H1 (cell line): ENCODE data around the gene BAG2. TPM values are rescaled to one million over a fixed set of nuclear protein-coding genes. Genes with fewer than 3 reads are reported as not detected.

Experiments used
- CTCF ChIA-PET: fragments of 300-600 bp; sonication (Branson Sonifier 250); formaldehyde crosslinking; loops from one replicate; lab custom pipeline; 2021; ENCODE audit not compliant: partially characterized antibody; lab: Charles Lee
- POLR2A ChIA-PET: fragments of 300-600 bp; sonication (Branson Sonifier 250); formaldehyde crosslinking; loops from one replicate; lab custom pipeline; 2021; ENCODE audit warnings: inconsistent platforms; ENCODE audit not compliant: partially characterized antibody; lab: Charles Lee
- DNase-seq, 2 experiments: peaks; one replicate each; pipeline versions ENCODE4 v3.0.0 to v3.0.0-alpha.2; 2010 to 2022; ENCODE audit warnings: low spot score in 2 of 2, low read depth in 1 of 2, mixed read lengths in 1 of 2
- FAIRE-seq: peaks from 2 replicates; lab custom pipeline; 2011; peaks lifted over from hg19 to GRCh38; lab: Jason Lieb, UNC
- H2AFZ ChIP-seq: 2 replicates; pipeline ENCODE4 v1.8.1; 2012; ENCODE audit warnings: low read length, inconsistent platforms
- H2AK5ac ChIP-seq: 2 replicates; pipeline ENCODE4 v1.6.1; 2013; ENCODE audit warnings: low read depth, low read length
- H2BK120ac ChIP-seq: replicated peaks from 2 replicates; pipeline ENCODE3; 2013; ENCODE audit warnings: low read depth, low read length, inconsistent platforms
- H2BK12ac ChIP-seq: 2 replicates; pipeline ENCODE4 v1.6.1; 2013; ENCODE audit warnings: low read depth, low read length
- H2BK15ac ChIP-seq: 2 replicates; pipeline ENCODE4 v1.6.1; 2013; ENCODE audit warnings: low read length
- H2BK20ac ChIP-seq: 2 replicates; pipeline ENCODE4 v1.6.1; 2013; ENCODE audit warnings: low read length
- H2BK5ac ChIP-seq: 2 replicates; pipeline ENCODE4 v1.6.1; 2013; ENCODE audit warnings: low read depth, low read length
- H3K14ac ChIP-seq: 2 replicates; pipeline ENCODE4 v1.6.1; 2013; ENCODE audit warnings: inconsistent platforms; ENCODE audit not compliant: insufficient read length
- H3K18ac ChIP-seq: 2 replicates; pipeline ENCODE4 v1.6.1; 2013; ENCODE audit warnings: low read length; ENCODE audit errors: extremely low read depth
- H3K23ac ChIP-seq: 2 replicates; pipeline ENCODE4 v1.6.1; 2013; ENCODE audit warnings: inconsistent platforms; ENCODE audit not compliant: insufficient read length
- H3K23me2 ChIP-seq: 2 replicates; pipeline ENCODE4 v1.6.1; 2013; ENCODE audit warnings: low read depth, low read length
- H3K27ac ChIP-seq: 2 replicates; pipeline ENCODE4 v1.6.1; 2011; ENCODE audit warnings: low read depth, low read length, inconsistent platforms
- H3K27me3 ChIP-seq, 4 experiments: replicated peaks in 1 of 4; 1 replicate in 1 of 4; 2 replicates in 3 of 4; pipeline versions ENCODE4 v1.6.1 to v1.8.1; 2011 to 2013; ENCODE audit warnings: low read length in 3 of 4, mild to moderate bottlenecking in 3 of 4, inconsistent platforms in 2 of 4, mixed read lengths in 2 of 4, moderate library complexity in 1 of 4; ENCODE audit not compliant: control insufficient read depth in 3 of 4, insufficient read depth in 3 of 4; ENCODE audit errors: extremely low read depth in 1 of 4
- H3K36me3 ChIP-seq, 4 experiments: 2 replicates each; pipeline versions ENCODE4 v1.6.1 to v1.8.1; 2011 to 2013; ENCODE audit warnings: mild to moderate bottlenecking in 4 of 4, low read length in 3 of 4, moderate library complexity in 2 of 4, control low read depth in 1 of 4, inconsistent platforms in 1 of 4; ENCODE audit not compliant: insufficient read depth in 4 of 4, control insufficient read depth in 2 of 4
- H3K4ac ChIP-seq: replicated peaks from 2 replicates; pipeline ENCODE3; 2013; ENCODE audit warnings: low read length, low read depth, mixed read lengths, inconsistent platforms; ENCODE audit not compliant: insufficient read length
- H3K4me1 ChIP-seq, 4 experiments: replicated peaks in 1 of 4; 1 replicate in 1 of 4; 2 replicates in 3 of 4; pipeline versions ENCODE4 v1.6.1 to v1.8.1; 2011 to 2013; ENCODE audit warnings: low read length in 3 of 4, inconsistent platforms in 2 of 4, mixed read lengths in 1 of 4; ENCODE audit not compliant: insufficient read depth in 4 of 4, control insufficient read depth in 3 of 4
- H3K4me2 ChIP-seq, 2 experiments: 2 replicates each; pipeline versions ENCODE4 v1.6.1 to v1.8.1; 2011 to 2013; ENCODE audit warnings: low read depth in 2 of 2, low read length in 2 of 2, control low read depth in 1 of 2, inconsistent platforms in 1 of 2, mild to moderate bottlenecking in 1 of 2; ENCODE audit not compliant: insufficient read depth in 1 of 2
- H3K4me3 ChIP-seq, 4 experiments: fragments of 200-600, 300-600 bp in 1 of 4; sonication (generic), shearing (Covaris generic), sonication (Bioruptor Twin) in 1 of 4; 2 replicates each; pipeline versions ENCODE4 v1.5.1 to v1.8.1; 2011 to 2016; ENCODE audit warnings: low read length in 4 of 4, low read depth in 3 of 4, control low read depth in 2 of 4, inconsistent platforms in 2 of 4, mild to moderate bottlenecking in 2 of 4, mixed read lengths in 1 of 4, moderate library complexity in 1 of 4; ENCODE audit not compliant: insufficient read depth in 2 of 4; ENCODE audit errors: extremely low read depth in 1 of 4
- H3K56ac ChIP-seq: replicated peaks from 2 replicates; pipeline ENCODE3; 2013; ENCODE audit warnings: low read depth, mild to moderate bottlenecking, mixed read lengths, low read length, inconsistent platforms; ENCODE audit not compliant: insufficient read length
- H3K79me1 ChIP-seq: 2 replicates; pipeline ENCODE4 v1.6.1; 2013; ENCODE audit warnings: low read depth, low read length, control low read depth
- H3K79me2 ChIP-seq, 2 experiments: 2 replicates each; pipeline versions ENCODE4 v1.6.1 to v1.8.1; 2012 to 2013; ENCODE audit warnings: low read length in 2 of 2, mild to moderate bottlenecking in 2 of 2, inconsistent platforms in 1 of 2; ENCODE audit not compliant: insufficient read depth in 2 of 2, control insufficient read depth in 1 of 2
- H3K9ac ChIP-seq, 4 experiments: replicated peaks in 1 of 4; 1 replicate in 1 of 4; 2 replicates in 3 of 4; pipeline versions ENCODE4 v1.6.1 to v1.8.1; 2011 to 2013; ENCODE audit warnings: low read depth in 3 of 4, low read length in 3 of 4, control low read depth in 2 of 4, mild to moderate bottlenecking in 2 of 4, moderate library complexity in 2 of 4, inconsistent platforms in 1 of 4; ENCODE audit errors: extremely low read depth in 1 of 4
- H3K9me3 ChIP-seq, 2 experiments: 2 replicates each; pipeline versions ENCODE4 v1.6.1 to v1.8.1; 2012 to 2013; ENCODE audit warnings: mild to moderate bottlenecking in 2 of 2, moderate library complexity in 2 of 2, control low read depth in 1 of 2, inconsistent platforms in 1 of 2, low read depth in 1 of 2, low read length in 1 of 2, mixed read lengths in 1 of 2; ENCODE audit not compliant: insufficient read depth in 2 of 2
- H4K20me1 ChIP-seq, 2 experiments: replicated peaks in 1 of 2; 2 replicates each; pipeline versions ENCODE3 to v1.8.1; 2011 to 2013; ENCODE audit warnings: inconsistent platforms in 2 of 2, low read length in 2 of 2, mild to moderate bottlenecking in 1 of 2; ENCODE audit not compliant: insufficient read depth in 2 of 2, control insufficient read depth in 1 of 2
- H4K5ac ChIP-seq: 2 replicates; pipeline ENCODE4 v1.6.1; 2013; ENCODE audit warnings: low read length, low read depth, mixed read lengths, inconsistent platforms; ENCODE audit not compliant: insufficient read length
- H4K8ac ChIP-seq: 2 replicates; pipeline ENCODE4 v1.8.0; 2013; ENCODE audit warnings: mild to moderate bottlenecking, moderate library complexity, low read length, inconsistent platforms; ENCODE audit not compliant: insufficient read depth; ENCODE audit errors: extremely low read depth
- H4K91ac ChIP-seq: replicated peaks from 2 replicates; pipeline ENCODE3; 2013; ENCODE audit warnings: low read length, mixed read lengths, inconsistent platforms; ENCODE audit not compliant: insufficient read length
- BRCA1 ChIP-seq: IDR thresholded peaks from 2 replicates; pipeline ENCODE4 v1.6.1; 2012; ENCODE audit warnings: low read depth, low read length, improper control_type of control experiment
- KDM5A ChIP-seq: fragments of 200-600 bp; IDR thresholded peaks from 2 replicates; pipeline ENCODE4 v1.7.1; 2012; ENCODE audit warnings: mild to moderate bottlenecking, low read length, inconsistent platforms, mixed read lengths
- WGBS, 2 experiments: shearing (Covaris generic) in 1 of 2; methylation state at CpG; one replicate each; pipeline versions ENCODE4 v1.1.6 to v1.1.7; 2013 to 2015; ENCODE audit warnings: low lambda C conversion rate in 2 of 2, mixed read lengths in 2 of 2, inconsistent platforms in 1 of 2, low coverage in 1 of 2, missing lambda C conversion rate in 1 of 2; ENCODE audit not compliant: insufficient replicate concordance in 2 of 2, insufficient coverage in 1 of 2, insufficient read length in 1 of 2; ENCODE audit errors: extremely low coverage in 1 of 2, missing lambda C conversion rate in 1 of 2; 5-methylcytosine and 5-hydroxymethylcytosine counted together
- long read RNA-seq, 2 experiments: library from RNA in 1 of 2; library from capped mRNA in 1 of 2; stranded (forward); transcript quantifications; one replicate each; pipeline ENCODE4 v2.0.0, GENCODE V29; 2021; ENCODE audit warnings: inconsistent platforms in 1 of 2
- polyA minus RNA-seq, 3 experiments: library from RNA; depleted of rRNA, polyadenylated mRNA; stranded (reverse); fragments of >200 nt; gene quantifications; 1 replicate in 2 of 3; 2 replicates in 1 of 3; pipeline ENCODE4 v1.2.3, GENCODE V29; 2011
- polyA plus RNA-seq, 7 experiments: library from polyadenylated mRNA; depleted of rRNA in 3 of 7; stranded (reverse) in 5 of 7; unstranded in 2 of 7; fragments of >200 nt in 5 of 7; fragments of 200-250 nt in 2 of 7; gene quantifications; 1 replicate in 5 of 7; 2 replicates in 1 of 7; 4 replicates in 1 of 7; pipeline versions ENCODE4 v1.2.1 to v1.2.3, GENCODE V29; 2011 to 2013; ENCODE audit warnings: missing spikeins in 2 of 7, mixed read lengths in 2 of 7
- total RNA-seq: library from RNA; stranded (reverse); fragmentation: NEBNext Ultra II Directional; extraction: Animal tissue kit (Norgen Biotek cat#: 25700); gene quantifications from 2 replicates; pipeline ENCODE4 v1.2.1, GENCODE V29; 2021

BAG2 gene
- total RNA-seq (7.2 and 7.4 TPM in 2 replicates), polyA plus RNA-seq (2011; rRNA removed) (2.0 and 4.4 TPM in 2 replicates), polyA minus RNA-seq (2011; rRNA and poly(A)+ RNA removed) (2.1 and 2.9 TPM in 2 replicates)
- polyA plus RNA-seq (2011; cell fraction: cytosol; rRNA removed) = 3.5 TPM
- polyA plus RNA-seq (2011; cell fraction: nucleus; rRNA removed) = 1.1 TPM
- 3.9 to 6.7 TPM (median 4.4 TPM) in 4 replicates for polyA plus RNA-seq (2012, experiment 1 of 2)
- 1.7 TPM for polyA plus RNA-seq (2012, experiment 2 of 2)
- 6.1 TPM for polyA plus RNA-seq (2013, experiment 1 of 2)
- 5.7 TPM for polyA plus RNA-seq (2013, experiment 2 of 2)
- polyA minus RNA-seq (2011; cell fraction: cytosol; rRNA and poly(A)+ RNA removed) = 2.6 TPM
- polyA minus RNA-seq (2011; cell fraction: nucleus; rRNA and poly(A)+ RNA removed) = 5.0 TPM
- long read RNA-seq, experiment 1, full-length matches to known transcripts = 27 of 40 reads
- long read RNA-seq, experiment 1, partial matches to known transcripts = 0 of 40 reads
- long read RNA-seq, experiment 1, other reads (novel, unspliced or antisense) = 13 of 40 reads
- long read RNA-seq, experiment 2, full-length matches to known transcripts = 35 of 39 reads
- long read RNA-seq, experiment 2, partial matches to known transcripts = 1 of 39 reads
- long read RNA-seq, experiment 2, other reads (novel, unspliced or antisense) = 3 of 39 reads

GRCh38 chr6:57172136-57173055 lies at the start of gene BAG2:
TSS of gene BAG2 (plus strand) at chr6:57172326. CDS start at chr6:57172698, 372 bp downstream.
- Histone ChIP-seq H4K5ac (no peak within 1 kb of the TSS), H4K8ac (peak within 1 kb of the TSS; percentile 75), H3K9me3 (no peaks in the 10 kb centered on the region), H3K27me3 (peaks cover 0 to 5% (median 2%) of the 10 kb centered on the region in 4 experiments; a peak in 3 of 7 replicates), H3K56ac (no peak within 1 kb of the TSS), H3K23me2 (peaks cover 5% of the 10 kb centered on the region), H2BK5ac (no peak within 1 kb of the TSS; the same call in 1 of the 2 replicates), H3K79me2 (peaks cover 3 to 45% of the 10 kb centered on the region in 2 experiments; a peak in 2 of 4 replicates), H2AFZ (peak within 1 kb of the TSS; percentile 93), H3K79me1 (no peaks in the 10 kb centered on the region), H3K4me3 (peak within 1 kb of the TSS; percentile 57 to 66 (median 62)), H3K14ac (no peak within 1 kb of the TSS), H3K9ac (peak within 1 kb of the TSS; percentile 48 to 75 (median 71)), H3K4me1 (peaks cover 2 to 17% (median 5%) of the 10 kb centered on the region in 4 experiments; a peak in 5 of 7 replicates), H2BK12ac (no peak within 1 kb of the TSS), H2AK5ac (no peak within 1 kb of the TSS), H4K20me1 (no peaks in the 10 kb centered on the region), H4K91ac (no peak within 1 kb of the TSS), H2BK120ac (no peak within 1 kb of the TSS), H3K4ac (peak within 1 kb of the TSS; percentile 29), H3K27ac (peak within 1 kb of the TSS; percentile 62; the same call in 1 of the 2 replicates), H2BK15ac (no peak within 1 kb of the TSS), H2BK20ac (no peak within 1 kb of the TSS), H3K4me2 (peak within 1 kb of the TSS; percentile 80 to 81), H3K18ac (peak within 1 kb of the TSS; percentile 57), H3K36me3 (peaks cover 0 to 3% (median 0%) of the 10 kb centered on the region in 4 experiments; a peak in 1 of 8 replicates), H3K23ac (no peak within 1 kb of the TSS)
- FAIRE-seq (no peak), DNase-seq (peak; percentile 54 to 88)
- ChIA-PET CTCF (interaction anchor here (1.1 to 1.7 kb wide), 4 partner anchors 17 to 269 kb away, joined by 3 to 7 read pairs (median 3); partner anchors contain the start of gene PRIM2), POLR2A (interaction anchor here (0.6 to 2.4 kb wide), 9 partner anchors 11 to 268 kb away, joined by 3 to 13 read pairs (median 3); partner anchors contain the start of genes BEND6 and RAB23)
- WGBS, 2 experiments = 3% methylated on average over 87 of the region's 97 CpGs; no CpG with 5 or more reads in 1 of the 2 experiments
- TF ChIP-seq KDM5A = no peak
- TF ChIP-seq BRCA1 = no peak
